ENCODE results near the gene TGM4. TPM values are rescaled to one million over a fixed set of nuclear protein-coding genes. Genes with fewer than 3 reads are reported as not detected.

Gene TGM4
- total RNA-seq, 1 donor from 2014 or later, result not detected

DNA sequence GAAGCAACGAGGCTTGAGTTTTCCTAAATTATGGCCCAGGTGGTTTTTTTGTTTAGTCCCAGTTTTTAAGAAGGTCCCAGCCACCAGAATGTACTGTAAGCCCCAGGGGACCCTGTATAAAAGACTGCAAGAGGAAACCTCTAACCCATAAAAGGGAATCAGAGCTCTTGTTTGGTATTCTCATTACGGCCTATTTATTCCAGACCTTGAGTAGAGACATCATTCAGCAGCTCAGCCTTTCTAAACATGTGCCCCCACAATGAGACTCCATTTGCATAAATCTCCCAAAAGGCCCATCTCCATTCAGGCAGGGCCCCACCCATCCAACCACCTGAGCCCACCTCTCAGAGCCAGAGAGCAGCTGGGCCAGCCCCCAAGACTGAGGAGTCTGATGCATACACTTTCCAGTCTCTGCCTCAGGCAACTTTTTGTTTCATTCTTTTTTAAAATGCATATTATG lies 75.9 kb downstream of the TGM4 start:
- no peak for DNase-seq (ENCODE audit: low read depth)

DNA sequence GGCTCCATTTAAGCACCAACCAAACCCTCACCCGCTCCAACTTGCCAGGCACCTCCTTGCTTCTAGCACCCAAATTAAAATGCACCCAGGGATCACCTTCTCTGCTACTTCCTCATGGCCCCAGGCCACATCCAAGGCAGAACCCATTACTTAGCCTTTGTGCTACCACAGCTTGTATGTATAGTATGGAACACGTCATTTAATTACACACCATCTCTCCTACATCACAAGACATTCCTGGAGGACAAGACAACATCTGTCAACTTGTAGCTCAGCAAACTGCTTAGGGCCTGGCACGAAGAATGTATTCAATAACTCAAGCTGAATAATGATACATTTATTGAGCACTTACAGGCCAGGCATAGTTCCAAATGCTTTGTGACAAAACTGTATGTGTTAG lies 78.3 kb downstream of the TGM4 start:
- DNase-seq (ENCODE audit: low read depth), result no peak

DNA sequence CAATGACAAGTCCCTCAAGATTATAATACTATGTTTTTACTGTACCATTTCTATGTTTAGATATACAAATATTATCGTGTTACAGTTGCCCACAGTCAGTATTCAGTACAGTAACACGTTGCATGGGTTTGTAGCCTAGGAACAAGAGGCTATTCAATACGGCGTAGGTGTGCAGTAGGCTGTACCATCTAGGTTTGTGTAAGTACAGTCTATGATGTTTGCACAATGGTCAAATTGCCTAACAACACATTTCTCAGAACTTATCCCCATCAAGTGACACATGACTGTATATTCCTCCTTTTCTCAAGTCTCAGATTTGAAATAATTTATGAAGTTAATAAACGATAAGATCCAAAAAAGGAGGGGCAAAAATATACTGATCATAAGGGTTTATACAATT lies 79.9 kb downstream of the TGM4 start:
- DNase-seq (ENCODE audit: low read depth), result no peak

DNA sequence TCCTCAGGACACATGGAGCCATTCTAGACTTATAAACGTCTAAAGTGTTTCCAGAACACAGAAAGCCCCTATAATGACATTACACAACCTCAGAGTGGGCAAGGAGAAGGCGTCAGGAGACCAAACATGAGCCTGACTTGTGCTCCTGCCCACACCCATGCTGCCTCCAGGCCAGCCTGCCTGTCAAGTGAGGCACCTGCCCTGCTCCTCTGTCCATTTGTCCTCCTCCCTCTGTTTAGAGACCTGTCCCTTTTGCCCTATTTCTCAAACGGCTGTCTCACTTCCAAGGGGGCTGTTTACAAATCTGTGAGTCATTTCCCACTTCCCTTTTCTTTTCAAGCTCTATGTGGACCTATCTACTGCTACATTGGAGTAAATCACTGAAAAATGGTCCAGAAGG lies 80.6 kb downstream of the TGM4 start:
- DNase-seq (ENCODE audit: low read depth), result peak; percentile 39

DNA sequence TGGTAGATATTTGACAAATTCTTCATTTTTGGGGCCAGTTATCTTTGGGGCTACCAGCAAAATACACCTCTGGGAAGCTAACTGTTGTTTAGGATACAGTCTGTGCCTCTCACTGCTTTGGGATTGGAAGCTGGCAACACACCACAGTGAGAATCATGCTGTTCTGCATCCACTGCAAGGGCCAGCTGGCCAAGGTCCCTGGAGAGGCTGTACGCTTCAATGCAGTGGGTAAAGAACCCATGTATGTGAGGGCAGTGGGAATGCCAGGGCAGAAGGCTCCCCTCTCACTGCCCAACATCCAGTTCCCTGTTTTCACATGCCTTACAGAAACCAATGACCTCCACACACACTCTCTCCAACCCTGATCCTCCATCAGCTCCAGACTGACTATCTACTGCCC lies 81.5 kb downstream of the TGM4 start:
- DNase-seq (ENCODE audit: low read depth), result no peak

DNA sequence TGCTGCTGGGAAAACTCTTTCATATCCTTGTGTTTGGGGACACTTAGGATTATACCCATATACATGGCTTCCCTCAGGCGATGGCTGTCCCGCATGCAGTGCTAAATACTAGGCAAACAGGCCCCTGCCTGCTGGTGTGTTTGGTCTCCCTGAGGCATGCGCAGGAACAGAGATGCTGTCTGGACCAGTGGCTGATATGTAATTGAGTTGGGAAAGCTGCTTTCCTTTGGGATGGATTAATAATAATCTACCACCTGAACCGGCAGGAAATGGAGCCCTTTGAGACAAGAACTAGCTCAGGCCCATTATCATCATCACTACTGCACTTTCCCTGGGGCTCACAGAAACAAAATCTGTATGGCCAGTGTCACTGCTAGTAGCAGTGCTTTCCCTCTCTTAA lies 83.6 kb downstream of the TGM4 start:
- no peak for DNase-seq (ENCODE audit: low read depth)

DNA sequence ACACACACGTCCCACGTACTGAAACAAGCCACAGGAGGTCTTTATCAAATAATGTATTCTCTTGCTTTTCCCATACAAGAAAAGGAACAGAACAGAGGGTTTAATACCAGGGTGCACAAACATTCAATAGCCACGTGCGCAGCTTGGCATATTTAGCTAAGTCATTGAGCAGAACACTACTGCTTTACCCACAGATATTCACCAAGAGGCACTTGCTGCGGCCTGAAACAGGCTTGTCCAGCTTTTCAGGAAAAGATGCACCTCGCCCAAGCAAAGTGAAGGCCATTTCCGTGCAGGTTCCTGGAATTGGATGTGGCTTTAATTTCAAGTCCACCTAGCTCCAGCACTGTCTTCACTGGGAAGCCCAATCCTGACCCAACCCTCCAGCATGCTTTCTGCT lies 84.0 kb downstream of the TGM4 start:
- DNase-seq (ENCODE audit: low read depth), result no peak

DNA sequence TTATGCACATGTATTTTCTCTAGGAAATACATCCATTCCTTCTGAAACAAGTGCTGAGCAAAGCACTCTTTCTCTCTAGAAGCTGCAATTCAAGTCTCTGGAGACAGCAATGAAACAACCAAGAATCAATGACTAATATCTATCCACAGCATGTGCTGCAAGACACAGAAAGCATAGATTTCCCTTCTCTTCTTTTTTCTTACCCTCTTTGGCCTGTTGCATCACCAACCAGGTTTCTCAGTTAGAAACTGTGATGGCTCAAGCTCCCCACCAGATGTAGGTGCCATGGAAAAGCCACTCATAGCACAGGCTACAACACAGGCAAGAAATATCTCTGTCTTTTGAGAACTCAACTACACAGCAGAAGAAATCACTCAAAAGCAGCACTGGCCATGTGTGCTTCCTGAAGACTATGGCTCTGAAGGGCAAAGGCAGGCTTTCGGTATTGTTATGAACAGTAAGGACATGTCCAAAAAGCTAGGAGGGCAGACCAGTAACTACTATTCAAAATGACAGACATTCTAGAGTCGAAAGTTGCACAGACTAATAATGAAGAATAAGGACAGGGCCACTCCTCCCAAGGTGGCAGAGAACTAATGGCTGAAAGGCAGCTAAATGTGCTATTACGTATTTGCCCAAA lies 86.1 kb downstream of the TGM4 start:
- DNase-seq (ENCODE audit: low read depth), result no peak

DNA sequence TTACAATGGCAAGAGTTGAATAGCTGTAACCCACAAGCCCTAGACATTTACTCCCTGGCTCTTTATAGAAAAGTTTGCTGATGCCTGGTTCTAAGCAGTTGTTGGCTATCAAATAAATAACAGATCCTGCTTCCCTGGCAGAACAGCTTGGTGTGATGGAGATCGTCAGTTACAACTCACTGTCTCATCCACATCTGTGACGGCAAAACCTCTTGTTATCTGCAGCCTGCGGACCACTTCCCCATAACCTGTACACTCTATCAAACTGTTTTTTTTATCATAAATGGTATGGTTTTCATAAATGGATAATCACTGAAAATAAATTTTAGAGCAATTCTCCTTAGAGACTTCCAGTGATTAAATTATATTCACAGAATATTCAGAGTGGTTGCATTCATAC lies 87.5 kb downstream of the TGM4 start:
- DNase-seq (ENCODE audit: low read depth), result no peak

DNA sequence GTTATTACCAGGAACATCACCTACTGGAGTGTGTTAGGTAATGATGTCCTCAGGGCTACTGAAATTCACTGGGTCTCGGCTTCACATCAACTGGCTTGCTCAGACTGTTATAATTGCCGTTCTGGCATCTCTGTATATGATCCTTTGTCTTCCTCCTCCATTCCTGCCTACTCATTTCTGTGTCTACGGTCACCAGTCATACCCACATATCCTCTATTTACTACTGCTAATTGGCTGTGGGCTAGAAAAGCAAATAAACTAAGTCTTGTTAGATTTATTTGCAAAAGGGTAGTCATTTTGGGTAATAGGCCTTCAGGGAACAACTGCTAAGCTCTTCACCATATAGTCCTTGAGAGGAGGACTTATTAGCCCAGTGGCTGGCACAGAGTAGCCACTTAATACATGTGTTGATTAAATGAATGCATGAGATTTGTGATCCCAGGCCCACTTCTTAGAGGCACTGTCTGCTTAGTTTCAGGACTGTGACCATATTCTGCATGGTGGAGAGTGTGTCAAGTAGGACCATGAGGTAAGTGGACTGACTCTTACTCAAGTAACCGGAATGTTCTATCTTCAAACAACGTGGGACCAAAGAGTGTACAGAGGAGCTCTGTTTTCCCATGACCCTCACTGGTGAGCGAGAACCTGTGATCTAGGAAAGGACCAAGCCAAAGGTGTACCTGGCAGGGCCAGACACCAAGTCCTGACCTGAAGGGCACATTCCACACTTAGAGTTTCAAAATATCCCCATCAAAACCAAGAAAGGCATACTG lies 88.4 kb downstream of the TGM4 start:
- no peak for DNase-seq (ENCODE audit: low read depth)

DNA sequence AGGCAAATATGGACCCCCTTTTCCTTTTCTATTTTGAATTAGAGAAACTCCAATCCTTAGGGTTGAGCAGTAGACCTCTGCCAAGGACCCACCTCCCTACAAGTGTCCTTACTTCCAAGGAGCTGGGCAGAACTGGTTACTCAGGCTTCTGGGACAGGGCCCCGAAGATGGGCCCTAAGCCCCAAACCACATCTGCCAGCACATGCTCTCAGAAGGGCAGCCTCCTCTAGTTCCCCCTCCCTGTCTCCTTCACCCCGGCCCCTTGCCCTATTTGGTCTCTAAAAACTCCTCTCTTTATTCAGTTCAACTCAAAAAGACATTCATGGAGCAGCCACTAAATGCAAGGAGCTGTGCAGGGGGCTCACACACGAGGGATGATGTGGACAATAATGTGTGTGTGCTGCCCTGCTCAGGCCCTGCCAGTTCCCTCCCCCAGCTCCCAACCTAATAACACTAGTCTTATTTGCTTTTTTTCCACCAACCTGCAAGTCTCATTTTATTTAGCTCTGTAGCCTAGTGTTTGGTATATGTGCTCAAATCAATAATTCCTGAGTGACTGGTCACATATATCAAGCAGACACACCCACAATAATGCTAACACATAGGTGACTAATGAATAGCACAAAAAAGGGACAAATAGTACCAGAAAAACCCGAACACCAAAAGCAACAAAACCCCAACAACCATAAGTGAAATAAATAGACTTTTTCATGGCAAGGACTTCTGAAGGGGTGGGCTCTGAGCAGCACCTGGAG lies 89.3 kb downstream of the TGM4 start:
- DNase-seq (ENCODE audit: low read depth), result no peak

MicroRNAs encoded within 50 kb of the gene (microRNA counts, 767-probe panel; counts per million panel counts)
- microRNA hsa-miR-564, result not detected

Other genes with a start within 250 kb of the TGM4 start
- 25.0 and 25.2 TPM in 2 replicates for gene ZNF197, start 249.6 kb upstream of the TGM4 start, total RNA-seq
- gene ZNF35, start 225.9 kb upstream of the TGM4 start, total RNA-seq, result 15.3 and 18.7 TPM in 2 replicates
- gene ZNF502, start 161.9 kb upstream of the TGM4 start, total RNA-seq, result 2.0 and 2.6 TPM in 2 replicates
- gene ZNF501, start 145.0 kb upstream of the TGM4 start, total RNA-seq, result 0.42 and 1.1 TPM in 2 replicates
- gene KIAA1143, start 113.0 kb upstream of the TGM4 start, total RNA-seq, result 24.9 and 36.5 TPM in 2 replicates
- gene KIF15, start 112.8 kb upstream of the TGM4 start, total RNA-seq, result 0.47 and 1.2 TPM in 2 replicates
- 12.0 and 16.3 TPM in 2 replicates for gene TMEM42, start 12.7 kb upstream of the TGM4 start, total RNA-seq
- gene ZDHHC3, start 101.6 kb downstream of the TGM4 start, total RNA-seq, result 60.7 and 66.0 TPM in 2 replicates
- 66.9 and 93.0 TPM in 2 replicates for gene EXOSC7, start 101.6 kb downstream of the TGM4 start, total RNA-seq
- 0.75 TPM in 1 of 2 replicates, not detected in the other for gene CLEC3B, start 151.7 kb downstream of the TGM4 start, total RNA-seq